Endothelial cell of umbilical vein (primary cell): ENCODE data around the gene RBM20. TPM values are rescaled to one million over a fixed set of nuclear protein-coding genes. Genes with fewer than 3 reads are reported as not detected.

Experiments used
- BruUV-seq: library from RNA; stranded (reverse); fragments of 400-500 nt; replicated peaks from 2 replicates; lab custom pipeline; 2021; lab: Mats Ljungman, UMichigan
- CTCF ChIA-PET: fragments of 300-600, 350-600 bp; sonication (Branson Sonifier 250); formaldehyde crosslinking; loops from one replicate; lab custom pipeline; 2021; ENCODE audit warnings: antibody characterized with exemption, inconsistent platforms; lab: Charles Lee
- POLR2A ChIA-PET: fragments of 300-600, 350-600 bp; sonication (Branson Sonifier 250); formaldehyde crosslinking; loops from one replicate; lab custom pipeline; 2021; ENCODE audit warnings: antibody characterized with exemption, inconsistent platforms; lab: Charles Lee
- DNase-seq: peaks from one replicate; pipeline ENCODE4 v3.0.0-alpha.2; 2011; ENCODE audit warnings: low read depth, low spot score
- FAIRE-seq: peaks from 2 replicates; lab custom pipeline; 2011; peaks lifted over from hg19 to GRCh38; lab: Jason Lieb, UNC
- H2AFZ ChIP-seq: 2 replicates; pipeline ENCODE4 v1.6.0; 2012; ENCODE audit warnings: low read depth, low read length, control low read depth, inconsistent platforms
- H3K27ac ChIP-seq: 2 replicates; pipeline ENCODE4 v1.5.1; 2011; ENCODE audit warnings: low read depth, mild to moderate bottlenecking, control low read depth, low read length, moderate library complexity; ENCODE audit not compliant: insufficient read depth
- H3K27me3 ChIP-seq, 2 experiments: 2 replicates each; pipeline versions ENCODE4 v1.6.0 to v1.6.1; 2011; ENCODE audit warnings: low read length in 2 of 2, mixed read lengths in 1 of 2; ENCODE audit not compliant: control insufficient read depth in 2 of 2, insufficient read depth in 2 of 2
- H3K36me3 ChIP-seq, 2 experiments: 2 replicates in 1 of 2; 3 replicates in 1 of 2; pipeline ENCODE4 v1.5.1; 2011; ENCODE audit warnings: low read length in 2 of 2, mild to moderate bottlenecking in 1 of 2, moderate library complexity in 1 of 2; ENCODE audit not compliant: control insufficient read depth in 2 of 2, insufficient read depth in 2 of 2; ENCODE audit errors: extremely low read depth in 1 of 2
- H3K4me1 ChIP-seq: 3 replicates; pipeline ENCODE4 v1.5.1; 2011; ENCODE audit warnings: mild to moderate bottlenecking, low read length; ENCODE audit not compliant: control insufficient read depth, insufficient read depth; ENCODE audit errors: extremely low read depth
- H3K4me2 ChIP-seq: 2 replicates; pipeline ENCODE4 v1.6.1; 2011; ENCODE audit warnings: low read length, control low read depth, mixed read lengths; ENCODE audit not compliant: insufficient read depth
- H3K4me3 ChIP-seq, 3 experiments: fragments of 200-600 bp in 1 of 3; sonication (generic), shearing (Covaris generic) in 1 of 3; replicated peaks in 1 of 3; 2 replicates each; pipeline ENCODE4 v1.5.1; 2011 to 2016; ENCODE audit warnings: control low read depth in 3 of 3, low read length in 3 of 3, mild to moderate bottlenecking in 2 of 3, inconsistent platforms in 1 of 3, low read depth in 1 of 3, moderate library complexity in 1 of 3; ENCODE audit not compliant: insufficient read depth in 1 of 3
- H3K79me2 ChIP-seq: 2 replicates; pipeline ENCODE4 v1.6.0; 2012; ENCODE audit warnings: low read length, inconsistent platforms; ENCODE audit not compliant: control insufficient read depth, insufficient read depth
- H3K9ac ChIP-seq: replicated peaks from 2 replicates; pipeline ENCODE3; 2011; ENCODE audit warnings: low read length, control low read depth; ENCODE audit not compliant: insufficient read depth; ENCODE audit errors: extremely low read depth
- H3K9me1 ChIP-seq: replicated peaks from 3 replicates; pipeline ENCODE4 v1.6.0; 2011; ENCODE audit warnings: mild to moderate bottlenecking, low read length; ENCODE audit not compliant: control insufficient read depth, insufficient read depth; ENCODE audit errors: extremely low read depth
- H3K9me3 ChIP-seq: replicated peaks from 2 replicates; pipeline ENCODE4 v1.5.1; 2012; ENCODE audit warnings: low read length, inconsistent platforms; ENCODE audit not compliant: control insufficient read depth, insufficient read depth
- H4K20me1 ChIP-seq: replicated peaks from 2 replicates; pipeline ENCODE3; 2011; ENCODE audit warnings: mild to moderate bottlenecking, low read length; ENCODE audit not compliant: control insufficient read depth, insufficient read depth; ENCODE audit errors: extremely low read depth
- CTCF ChIP-seq, 2 donors: IDR thresholded peaks; 1 replicate in 1 of 2; 2 replicates in 1 of 2; pipeline ENCODE4 v1.5.1; 2011; ENCODE audit warnings: low read length in 2 of 2, mild to moderate bottlenecking in 2 of 2, moderate library complexity in 2 of 2, control low read depth in 1 of 2, inconsistent platforms in 1 of 2, low read depth in 1 of 2; ENCODE audit not compliant: insufficient read depth in 1 of 2; ENCODE audit errors: extremely low read depth in 1 of 2
- EZH2 ChIP-seq: IDR thresholded peaks from 2 replicates; pipeline ENCODE4 v1.6.1; 2012; ENCODE audit warnings: borderline replicate concordance, low read depth, mild to moderate bottlenecking, moderate library complexity, low read length, inconsistent platforms; ENCODE audit not compliant: severe bottlenecking
- FOS ChIP-seq: IDR thresholded peaks from 2 replicates; pipeline ENCODE4 v1.6.1; 2011; ENCODE audit warnings: mild to moderate bottlenecking, low read length, moderate library complexity, borderline replicate concordance; ENCODE audit not compliant: insufficient read depth
- GATA2 ChIP-seq: IDR thresholded peaks from 2 replicates; pipeline ENCODE4 v1.7.0; 2011; ENCODE audit warnings: low read depth, mild to moderate bottlenecking, moderate library complexity, mixed read lengths, low read length; ENCODE audit not compliant: insufficient read length, insufficient read depth
- JUN ChIP-seq: IDR thresholded peaks from 2 replicates; pipeline ENCODE4 v1.6.1; 2011; ENCODE audit warnings: borderline replicate concordance, low read depth; ENCODE audit not compliant: insufficient read length, insufficient read depth
- MAX ChIP-seq: IDR thresholded peaks from 2 replicates; pipeline ENCODE4 v1.6.1; 2011; ENCODE audit not compliant: insufficient read depth, insufficient read length
- MYC ChIP-seq: IDR thresholded peaks from one replicate; pipeline ENCODE4 v1.6.1; 2011; ENCODE audit warnings: mild to moderate bottlenecking, low read depth, low read length
- POLR2A ChIP-seq: IDR thresholded peaks from 2 replicates; pipeline ENCODE4 v1.6.1; 2012; ENCODE audit warnings: low read depth, mild to moderate bottlenecking, control low read depth, low read length
- POLR2AphosphoS5 ChIP-seq: IDR thresholded peaks from 2 replicates; pipeline ENCODE4 v1.6.1; 2012; ENCODE audit warnings: low read depth, mild to moderate bottlenecking, control low read depth, low read length, moderate library complexity; ENCODE audit not compliant: insufficient read depth
- dilution Hi-C: fragments of 300-500 bp; cut with MboI; formaldehyde crosslinking; loops from one replicate; pipeline ENCODE4 v1.15.0; 2019; ENCODE audit warnings: low sequenced_read_pairs; ENCODE audit not compliant: extremely low pct_ligation_motif_present
- intact Hi-C: fragments of 100-400 bp; cut with micrococcal nuclease; formaldehyde crosslinking; loops from one replicate; pipeline ENCODE4 v1.10.0; 2022
- polyA plus RNA-seq, 4 experiments: library from polyadenylated mRNA; depleted of rRNA in 3 of 4; stranded (reverse) in 3 of 4; unstranded in 1 of 4; fragments of >200 nt; gene quantifications; 2 replicates each; pipeline versions ENCODE4 v1.2.1 to v1.2.3, GENCODE V29; 2011 to 2012; ENCODE audit warnings: missing spikeins in 1 of 4
- total RNA-seq: library from RNA; stranded (reverse); gene quantifications from 2 replicates; pipeline ENCODE4 v1.2.3, GENCODE V29; 2021

The RBM20 gene
- total and polyA plus RNA-seq, 2 donors (not counting 3 experiments of a cell fraction or from before 2014, with no cell fraction given): 0.04 TPM; not detected in 1

- Histone ChIP-seq H3K9ac (no peak overlapping the region), H3K27ac (no peak overlapping the region), H3K4me2 (no peak overlapping the region), H3K9me3 (no peaks in the 10 kb centered on the region), H3K4me1 (no peaks in the 10 kb centered on the region), H3K9me1 (no peaks in the 10 kb centered on the region), H3K79me2 (no peaks in the 10 kb centered on the region), H2AFZ (no peak overlapping the region), H3K36me3 (no peaks in the 10 kb centered on the region), H3K27me3 (peaks cover 3 to 5% of the 10 kb centered on the region in 2 experiments), H4K20me1 (no peaks in the 10 kb centered on the region), H3K4me3 (no peak overlapping the region)
- ChIA-PET POLR2A (no interaction called here), CTCF (no interaction called here)
- TF ChIP-seq MYC: no peak
- TF ChIP-seq FOS: no peak
- no peak for TF ChIP-seq POLR2A
- no peak for TF ChIP-seq EZH2
- no peak for TF ChIP-seq POLR2AphosphoS5
- no peak for TF ChIP-seq GATA2
- no peak for TF ChIP-seq JUN
- TF ChIP-seq MAX: no peak
- TF ChIP-seq CTCF (IDR thresholded peaks at IDR 0.05; ENCODE audit: extremely low read depth in 1 of 2, insufficient read depth in 1 of 2, low read depth in 1 of 2, low read length in 2 of 2): no peak
- intact Hi-C loops (no loop called here), dilution Hi-C loops (no loop called here)
- DNase-seq (no peak), FAIRE-seq (no peak)
- no TSS peak for BruUV-seq
Observed at GRCh38 chr10:110735620-110736027, 91.5 kb downstream of the RBM20 start.
